ENCODE data around the gene LRRC75B. TPM values are rescaled to one million over a fixed set of nuclear protein-coding genes. Genes with fewer than 3 reads are reported as not detected.

LRRC75B gene
- polyA plus RNA-seq, 1 donor from 2014 or later, result 12.2 TPM

GRCh38 chr22:24580276-24580675 lies 12.6 kb downstream of the LRRC75B start:
- Histone ChIP-seq H3K27me3 (ENCODE audit: insufficient read depth, low read depth, low read length) (no peaks in the 10 kb centered on the region), H3K36me3 (ENCODE audit: insufficient read depth, low read length) (no peaks in the 10 kb centered on the region), H3K27ac (ENCODE audit: low read length) (no peak overlapping the region), H3K79me2 (replicated peaks; ENCODE audit: insufficient read depth, low read length) (no peaks in the 10 kb centered on the region), H3K4me3 (ENCODE audit: low read length) (no peak overlapping the region), H3K9me3 (ENCODE audit: low read length) (no peaks in the 10 kb centered on the region), H4K20me1 (ENCODE audit: insufficient read depth) (no peaks in the 10 kb centered on the region), H3K9me2 (ENCODE audit: insufficient read depth, low read length) (no peaks in the 10 kb centered on the region), H3F3A (ENCODE audit: insufficient read depth, low read length, poor library complexity, severe bottlenecking) (no peaks in the 10 kb centered on the region), H3K4me2 (ENCODE audit: low read length) (no peak overlapping the region), H3K9ac (ENCODE audit: low read length) (no peak overlapping the region), H2AFZ (ENCODE audit: low read depth, low read length) (no peak overlapping the region)
- TF ChIP-seq SMC3 (conservative IDR thresholded peaks at IDR 0.05; ENCODE audit: poor library complexity), result no peak
- TF ChIP-seq MXI1 (conservative IDR thresholded peaks at IDR 0.05; ENCODE audit: poor library complexity, severe bottlenecking), result no peak
- no peak for TF ChIP-seq EP300 (conservative IDR thresholded peaks at IDR 0.05; ENCODE audit: poor library complexity, severe bottlenecking)
- TF ChIP-seq CTCF (IDR thresholded peaks at IDR 0.05; ENCODE audit: poor library complexity, severe bottlenecking), result no peak
- TF ChIP-seq EZH2 (IDR thresholded peaks at IDR 0.05; ENCODE audit: borderline replicate concordance, insufficient read depth, low read length, poor library complexity, severe bottlenecking), result no peak
- TF ChIP-seq POLR2AphosphoS5 (IDR thresholded peaks at IDR 0.05), result no peak
- no peak for TF ChIP-seq RAD21 (conservative IDR thresholded peaks at IDR 0.05)
- TF ChIP-seq TAF1 (IDR thresholded peaks at IDR 0.05; ENCODE audit: low read depth), result no peak
- no peak for TF ChIP-seq REST (IDR thresholded peaks at IDR 0.05; ENCODE audit: borderline replicate concordance)

- no peak overlapping the region for H3K9ac ChIP-seq (ENCODE audit: low read length)
- H4K20me1 ChIP-seq (ENCODE audit: insufficient read depth), result no peaks in the 10 kb centered on the region
- H2AFZ ChIP-seq (ENCODE audit: low read depth, low read length), result no peak overlapping the region
- no peak overlapping the region for H3K4me3 ChIP-seq (ENCODE audit: low read length)
- H3K9me3 ChIP-seq (ENCODE audit: low read length), result no peaks in the 10 kb centered on the region
- H3K27me3 ChIP-seq (ENCODE audit: insufficient read depth, low read depth, low read length), result no peaks in the 10 kb centered on the region
- TF ChIP-seq EP300 (conservative IDR thresholded peaks at IDR 0.05; ENCODE audit: poor library complexity, severe bottlenecking) (no peak), POLR2AphosphoS5 (IDR thresholded peaks at IDR 0.05) (no peak), TAF1 (IDR thresholded peaks at IDR 0.05; ENCODE audit: low read depth) (no peak), EZH2 (IDR thresholded peaks at IDR 0.05; ENCODE audit: borderline replicate concordance, insufficient read depth, low read length, poor library complexity, severe bottlenecking) (no peak), REST (IDR thresholded peaks at IDR 0.05; ENCODE audit: borderline replicate concordance) (no peak), MXI1 (conservative IDR thresholded peaks at IDR 0.05; ENCODE audit: poor library complexity, severe bottlenecking) (no peak), SMC3 (conservative IDR thresholded peaks at IDR 0.05; ENCODE audit: poor library complexity) (no peak)
- H3K36me3 ChIP-seq (ENCODE audit: insufficient read depth, low read length), result no peaks in the 10 kb centered on the region
- H3K27ac ChIP-seq (ENCODE audit: low read length), result no peak overlapping the region
- H3K4me2 ChIP-seq (ENCODE audit: low read length), result no peak overlapping the region
- H3K9me2 ChIP-seq (ENCODE audit: insufficient read depth, low read length), result no peaks in the 10 kb centered on the region
- H3K79me2 ChIP-seq (replicated peaks; ENCODE audit: insufficient read depth, low read length), result no peaks in the 10 kb centered on the region
- no peaks in the 10 kb centered on the region for H3F3A ChIP-seq (ENCODE audit: insufficient read depth, low read length, poor library complexity, severe bottlenecking)
These were observed 13.6 kb downstream of the LRRC75B start for GRCh38 chr22:24579258-24579601.

All from neural cell (in vitro differentiated cells).